Activated T-helper 17 cell treated with anti-CD3 and anti-CD28 coated beads, Interleukin-2, amount 50 U/mL, for 72 hours (primary cell): ENCODE results near the gene MDP1. TPM values are rescaled to one million over a fixed set of nuclear protein-coding genes. Genes with fewer than 3 reads are reported as not detected.
"Not testable (repeated sequence)": the region's sequence is repeated elsewhere in the genome, so short reads cannot be mapped to it uniquely, and the experiment has no call there.

Source experiments
- ATAC-seq: fragments of 150-1000 bp; cut with Tn5 transposase; replicated peaks from 2 replicates; pipeline ENCODE4 v1.10.0; 2021; ENCODE audit warnings: mild to moderate bottlenecking, moderate library complexity
- H3K27ac Mint-ChIP-seq: one replicate; pipeline ENCODE4 v1.8.0; 2022; ENCODE audit warnings: mixed read lengths
- H3K27me3 Mint-ChIP-seq: one replicate; pipeline ENCODE4 v1.8.0; 2022; ENCODE audit warnings: mixed read lengths
- H3K36me3 Mint-ChIP-seq: one replicate; pipeline ENCODE4 v1.8.0; 2022; ENCODE audit warnings: low read depth, mild to moderate bottlenecking, mixed read lengths
- H3K4me1 Mint-ChIP-seq: one replicate; pipeline ENCODE4 v1.8.0; 2022; ENCODE audit warnings: mixed read lengths
- H3K4me3 Mint-ChIP-seq: one replicate; pipeline ENCODE4 v1.8.0; 2022; ENCODE audit warnings: mild to moderate bottlenecking, mixed read lengths
- H3K9me3 Mint-ChIP-seq: one replicate; pipeline ENCODE4 v1.8.0; 2022; ENCODE audit warnings: mixed read lengths
- total RNA-seq, 2 donors: library from RNA; stranded (reverse); gene quantifications; one replicate each; pipeline ENCODE4 v1.2.3, GENCODE V29; 2022

The MDP1 gene
- total RNA-seq, 2 donors from 2014 or later, result 4.0 to 7.1 TPM

DNA sequence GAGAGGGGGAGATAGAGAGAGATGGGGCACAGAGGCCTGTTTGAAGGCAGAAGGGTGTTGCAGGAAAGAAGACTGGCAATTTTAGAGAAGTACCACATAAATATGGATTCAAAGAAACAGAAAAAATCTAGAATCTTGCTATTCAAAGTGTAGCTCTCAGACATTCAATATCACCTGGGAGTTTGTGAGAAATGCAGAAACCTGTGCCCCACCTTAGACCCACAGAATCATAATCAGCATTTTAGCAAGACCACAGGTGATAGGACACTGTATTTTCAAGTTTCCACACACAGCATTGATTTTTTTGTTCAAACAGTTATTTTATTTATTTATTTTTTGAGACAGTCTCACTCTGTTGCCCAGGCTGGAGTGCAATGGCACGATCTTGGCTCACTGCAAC lies 13.0 kb upstream of the MDP1 start:
- Mint-ChIP-seq H3K4me3 (no peak overlapping the region), H3K36me3 (peaks cover 62% of the 10 kb centered on the region), H3K27ac (no peak overlapping the region), H3K9me3 (no peaks in the 10 kb centered on the region), H3K4me1 (peaks cover 19% of the 10 kb centered on the region), H3K27me3 (no peaks in the 10 kb centered on the region)
- no peak for ATAC-seq

DNA sequence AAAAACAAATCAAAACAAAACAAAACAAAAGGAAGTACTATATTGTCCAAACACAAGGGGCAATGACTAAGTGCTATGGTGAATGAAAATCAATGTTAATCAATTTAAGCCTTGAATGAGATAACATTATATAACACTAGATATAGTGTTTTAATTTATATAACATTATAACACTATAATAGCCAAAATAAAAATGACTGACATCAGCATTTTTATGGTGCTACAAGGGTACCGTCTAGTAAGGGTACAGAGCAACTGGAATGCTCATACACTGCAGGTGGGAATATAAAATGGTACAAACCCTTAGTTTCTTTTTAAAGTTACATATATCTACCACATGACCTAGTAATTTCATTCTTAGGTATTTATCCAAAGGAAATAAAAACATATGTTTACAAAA lies 10.6 kb upstream of the MDP1 start:
- Mint-ChIP-seq H3K27me3 (no peaks in the 10 kb centered on the region), H3K9me3 (no peaks in the 10 kb centered on the region), H3K4me1 (peaks cover 14% of the 10 kb centered on the region), H3K4me3 (peak overlapping the region; percentile 3), H3K36me3 (peaks cover 48% of the 10 kb centered on the region), H3K27ac (peak overlapping the region; percentile 6)
- no peak for ATAC-seq

DNA sequence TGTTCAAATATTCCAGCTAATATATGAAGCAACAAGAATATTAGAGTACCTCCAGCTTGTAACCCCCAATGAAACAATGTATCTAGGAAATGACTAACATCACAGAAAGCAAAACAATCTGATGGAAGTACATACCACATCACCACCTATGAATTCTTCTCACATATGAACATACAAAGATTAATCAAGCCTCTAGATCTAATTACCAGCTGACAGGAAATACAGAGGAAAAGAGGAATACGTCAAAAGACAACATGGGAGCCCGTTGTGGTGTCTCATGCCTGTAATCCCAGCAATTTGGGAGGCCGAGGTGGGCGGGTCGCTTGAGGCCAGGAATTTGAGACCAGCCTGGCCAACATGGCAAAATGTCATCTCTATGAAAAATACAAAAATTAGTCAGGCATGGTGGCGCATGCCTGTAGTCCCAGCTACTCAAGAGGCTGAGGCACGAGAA lies 8.8 kb upstream of the MDP1 start:
- peaks cover 48% of the 10 kb centered on the region for H3K36me3 Mint-ChIP-seq
- no peaks in the 10 kb centered on the region for H3K27me3 Mint-ChIP-seq
- peaks cover 16% of the 10 kb centered on the region for H3K4me1 Mint-ChIP-seq
- no peaks in the 10 kb centered on the region for H3K9me3 Mint-ChIP-seq
- H3K27ac Mint-ChIP-seq, result peak overlapping the region; percentile 66
- no peak for ATAC-seq
- H3K4me3 Mint-ChIP-seq, result no peak overlapping the region

DNA sequence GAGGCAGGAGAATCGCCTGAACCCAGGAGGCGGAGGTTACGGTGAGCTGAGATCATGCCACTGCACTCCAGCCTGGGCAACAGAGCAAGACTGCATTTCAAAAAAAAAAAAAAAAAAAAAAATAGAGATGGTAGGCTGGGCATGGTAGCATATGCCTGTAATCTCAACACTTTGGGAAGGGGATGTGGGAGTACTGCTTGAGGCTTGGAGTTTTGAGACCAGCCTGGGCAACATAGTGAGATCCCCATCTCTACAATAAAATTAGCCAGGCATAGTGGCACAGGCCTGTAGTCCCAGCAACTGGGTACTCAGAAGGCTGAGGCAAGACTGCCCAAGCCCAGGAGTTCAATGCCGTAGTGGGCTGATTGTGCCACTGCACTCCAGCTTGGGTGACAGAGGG lies 7.1 kb upstream of the MDP1 start:
- H3K4me3 Mint-ChIP-seq, H3K9me3 Mint-ChIP-seq: not testable (repeated sequence)

DNA sequence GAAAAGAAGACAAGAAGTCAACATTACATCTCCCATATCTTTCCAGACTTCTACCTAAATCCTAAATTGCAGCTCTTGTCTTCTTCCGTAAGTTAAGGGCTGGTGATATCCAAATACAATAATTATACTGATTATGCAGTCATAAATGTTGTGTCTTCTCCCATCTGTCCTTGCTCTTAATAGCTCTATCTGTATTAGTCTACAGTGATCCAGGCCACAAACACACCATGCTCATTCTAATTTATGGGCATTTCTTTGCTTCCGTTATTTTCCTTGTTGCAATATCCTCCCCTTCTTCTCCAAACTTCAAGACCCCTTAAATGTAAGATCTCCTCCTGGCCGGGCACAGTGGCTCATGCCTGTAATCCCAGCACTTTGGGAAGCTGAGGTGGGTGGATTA lies 3.7 kb upstream of the MDP1 start:
- no peak for ATAC-seq
- peak overlapping the region; percentile 35 for H3K27ac Mint-ChIP-seq
- H3K27me3 Mint-ChIP-seq, result no peaks in the 10 kb centered on the region
- H3K9me3 Mint-ChIP-seq, result no peaks in the 10 kb centered on the region
- peaks cover 19% of the 10 kb centered on the region for H3K4me1 Mint-ChIP-seq
- H3K4me3 Mint-ChIP-seq, result no peak overlapping the region
- H3K36me3 Mint-ChIP-seq, result peaks cover 43% of the 10 kb centered on the region

More for the DNA sequence above, 7.1 kb upstream of the MDP1 start:
- Mint-ChIP-seq H3K4me1 (peaks cover 20% of the 10 kb centered on the region), H3K36me3 (peaks cover 45% of the 10 kb centered on the region)
- not testable (repeated sequence) for H3K27ac Mint-ChIP-seq, ATAC-seq, H3K27me3 Mint-ChIP-seq

- no peaks in the 10 kb centered on the region for H3K27me3 Mint-ChIP-seq
- peaks cover 21% of the 10 kb centered on the region for H3K4me1 Mint-ChIP-seq
- H3K9me3 Mint-ChIP-seq, result no peaks in the 10 kb centered on the region
- no peak for ATAC-seq
- H3K36me3 Mint-ChIP-seq, result peaks cover 40% of the 10 kb centered on the region
- peak overlapping the region; percentile 35 for H3K27ac Mint-ChIP-seq
- no peak overlapping the region for H3K4me3 Mint-ChIP-seq
Observed at GRCh38 chr14:24219080-24219479, 3.2 kb upstream of the MDP1 start.

DNA sequence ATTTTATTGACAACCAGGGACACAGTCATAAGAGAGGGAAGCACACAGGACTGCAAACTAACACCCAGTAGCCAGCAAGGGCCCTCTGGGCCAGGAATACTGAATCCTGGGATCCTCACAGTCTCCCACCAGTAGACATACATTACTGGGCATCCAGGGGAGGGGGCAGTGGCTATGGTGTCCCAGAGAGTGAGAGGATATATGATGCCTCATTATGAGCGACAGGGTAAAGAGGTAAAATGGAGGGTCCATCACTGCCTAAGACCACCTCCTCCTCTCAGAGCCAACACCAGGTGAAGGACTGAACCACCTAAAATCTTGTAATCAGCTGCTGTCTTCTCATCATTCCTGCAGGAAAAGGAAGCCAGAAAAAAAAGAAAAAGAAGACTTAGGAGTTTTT lies 1.0 kb upstream of the MDP1 start:
- H3K9me3 Mint-ChIP-seq, ATAC-seq, H3K4me3 Mint-ChIP-seq, H3K27me3 Mint-ChIP-seq: not testable (repeated sequence)
- Mint-ChIP-seq H3K27ac (peak overlapping the region; percentile 88), H3K4me1 (peaks cover 23% of the 10 kb centered on the region), H3K36me3 (peaks cover 58% of the 10 kb centered on the region)

DNA sequence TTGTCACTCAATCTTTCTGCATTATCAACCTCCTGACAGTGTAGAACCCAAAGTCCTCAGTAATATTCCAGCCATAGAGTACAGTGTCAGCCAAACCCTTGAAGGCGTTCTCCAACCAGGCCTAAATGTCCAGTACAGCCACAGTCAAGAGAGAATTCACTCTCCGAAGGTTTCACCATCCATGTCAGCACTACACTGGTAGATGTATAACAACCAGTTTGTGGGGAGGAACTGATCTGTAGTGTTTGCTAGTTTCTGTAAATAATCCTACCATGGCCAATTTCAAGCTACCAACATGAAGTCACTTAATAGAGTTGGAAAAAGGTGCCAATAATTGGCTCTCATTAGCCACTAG lies 456 bp upstream of the MDP1 start:
- H3K9me3 Mint-ChIP-seq, result no peaks in the 10 kb centered on the region
- peaks cover 29% of the 10 kb centered on the region for H3K4me1 Mint-ChIP-seq
- H3K36me3 Mint-ChIP-seq, result peaks cover 63% of the 10 kb centered on the region
- H3K27ac Mint-ChIP-seq, result peak overlapping the region; percentile 88
- peak overlapping the region; percentile 81 for H3K4me3 Mint-ChIP-seq
- ATAC-seq, result no peak
- H3K27me3 Mint-ChIP-seq, result no peaks in the 10 kb centered on the region

GRCh38 chr14:24213866-24214662 lies 1.8 kb downstream of the MDP1 start:
- Mint-ChIP-seq H3K9me3 (no peaks in the 10 kb centered on the region), H3K36me3 (peaks cover 79% of the 10 kb centered on the region), H3K27ac (peak overlapping the region; percentile 88), H3K27me3 (no peaks in the 10 kb centered on the region), H3K4me3 (peak overlapping the region; percentile 81), H3K4me1 (peaks cover 29% of the 10 kb centered on the region)
- ATAC-seq, result no peak

GRCh38 chr14:24212924-24213865 lies 2.7 kb downstream of the MDP1 start, which contains the start of gene CHMP4A:
TSS of gene CHMP4A (minus strand) at chr14:24213488. CDS start at chr14:24213439, 49 bp downstream.
- H3K27me3 Mint-ChIP-seq, result no peaks in the 10 kb centered on the region
- peak; percentile 86 for ATAC-seq
- peaks cover 82% of the 10 kb centered on the region for H3K36me3 Mint-ChIP-seq
- no peaks in the 10 kb centered on the region for H3K9me3 Mint-ChIP-seq
- peaks cover 29% of the 10 kb centered on the region for H3K4me1 Mint-ChIP-seq
- H3K27ac Mint-ChIP-seq, result peak within 1 kb of the TSS; percentile 88
- H3K4me3 Mint-ChIP-seq, result peak within 1 kb of the TSS; percentile 81

GRCh38 chr14:24211311-24211710 lies 4.6 kb downstream of the MDP1 start:
- Mint-ChIP-seq H3K4me1 (peaks cover 42% of the 10 kb centered on the region), H3K36me3 (peaks cover 82% of the 10 kb centered on the region)

DNA sequence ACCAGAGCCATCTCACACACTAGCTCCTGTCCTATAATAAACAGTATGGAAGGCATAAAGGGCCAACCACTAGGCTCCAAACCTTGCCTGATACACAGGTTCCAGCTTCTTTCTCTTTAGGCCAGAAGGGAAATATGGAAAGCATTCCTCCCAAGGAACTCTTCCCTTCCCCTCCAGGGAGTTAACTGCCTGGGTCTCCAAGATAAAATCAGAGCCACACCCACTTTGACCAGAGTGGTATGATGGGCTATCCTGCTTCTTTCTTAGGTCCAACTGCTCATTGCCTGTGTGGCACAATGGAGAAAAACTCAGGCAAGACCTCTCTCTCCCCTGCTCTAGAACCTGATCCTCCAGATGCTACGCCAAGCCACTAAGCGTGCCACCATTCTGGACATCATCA lies 8.2 kb downstream of the MDP1 start:
- peaks cover 95% of the 10 kb centered on the region for H3K36me3 Mint-ChIP-seq

More at GRCh38 chr14:24211311-24211710, 4.6 kb downstream of the MDP1 start:
- H3K27ac Mint-ChIP-seq, result peak overlapping the region; percentile 36
- ATAC-seq, result no peak
- H3K9me3 Mint-ChIP-seq, result no peaks in the 10 kb centered on the region
- peak overlapping the region; percentile 81 for H3K4me3 Mint-ChIP-seq
- H3K27me3 Mint-ChIP-seq, result no peaks in the 10 kb centered on the region

DNA sequence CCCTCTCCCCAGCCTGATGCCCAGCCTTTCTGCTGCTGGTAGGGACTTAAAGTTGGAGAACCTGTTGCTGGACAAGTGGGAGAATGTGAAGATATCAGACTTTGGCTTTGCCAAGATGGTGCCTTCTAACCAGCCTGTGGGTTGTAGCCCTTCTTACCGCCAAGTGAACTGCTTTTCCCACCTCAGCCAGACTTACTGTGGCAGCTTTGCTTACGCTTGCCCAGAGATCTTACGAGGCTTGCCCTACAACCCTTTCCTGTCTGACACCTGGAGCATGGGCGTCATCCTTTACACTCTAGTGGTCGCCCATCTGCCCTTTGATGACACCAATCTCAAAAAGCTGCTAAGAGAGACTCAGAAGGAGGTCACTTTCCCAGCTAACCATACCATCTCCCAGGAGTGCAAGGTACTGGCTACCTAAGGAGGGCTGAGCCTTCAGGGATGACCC lies 8.7 kb downstream of the MDP1 start:
- Mint-ChIP-seq H3K9me3 (peaks cover 5% of the 10 kb centered on the region), H3K4me3 (no peak overlapping the region), H3K4me1 (peaks cover 39% of the 10 kb centered on the region), H3K27ac (peak overlapping the region; percentile 80), H3K27me3 (no peaks in the 10 kb centered on the region), H3K36me3 (peaks cover 95% of the 10 kb centered on the region)
- ATAC-seq, result no peak

More for the DNA sequence above, 8.2 kb downstream of the MDP1 start:
- Mint-ChIP-seq H3K27me3 (no peaks in the 10 kb centered on the region), H3K4me3 (no peak overlapping the region), H3K9me3 (peaks cover 5% of the 10 kb centered on the region), H3K4me1 (peaks cover 39% of the 10 kb centered on the region), H3K27ac (peak overlapping the region; percentile 80)
- ATAC-seq, result no peak

DNA sequence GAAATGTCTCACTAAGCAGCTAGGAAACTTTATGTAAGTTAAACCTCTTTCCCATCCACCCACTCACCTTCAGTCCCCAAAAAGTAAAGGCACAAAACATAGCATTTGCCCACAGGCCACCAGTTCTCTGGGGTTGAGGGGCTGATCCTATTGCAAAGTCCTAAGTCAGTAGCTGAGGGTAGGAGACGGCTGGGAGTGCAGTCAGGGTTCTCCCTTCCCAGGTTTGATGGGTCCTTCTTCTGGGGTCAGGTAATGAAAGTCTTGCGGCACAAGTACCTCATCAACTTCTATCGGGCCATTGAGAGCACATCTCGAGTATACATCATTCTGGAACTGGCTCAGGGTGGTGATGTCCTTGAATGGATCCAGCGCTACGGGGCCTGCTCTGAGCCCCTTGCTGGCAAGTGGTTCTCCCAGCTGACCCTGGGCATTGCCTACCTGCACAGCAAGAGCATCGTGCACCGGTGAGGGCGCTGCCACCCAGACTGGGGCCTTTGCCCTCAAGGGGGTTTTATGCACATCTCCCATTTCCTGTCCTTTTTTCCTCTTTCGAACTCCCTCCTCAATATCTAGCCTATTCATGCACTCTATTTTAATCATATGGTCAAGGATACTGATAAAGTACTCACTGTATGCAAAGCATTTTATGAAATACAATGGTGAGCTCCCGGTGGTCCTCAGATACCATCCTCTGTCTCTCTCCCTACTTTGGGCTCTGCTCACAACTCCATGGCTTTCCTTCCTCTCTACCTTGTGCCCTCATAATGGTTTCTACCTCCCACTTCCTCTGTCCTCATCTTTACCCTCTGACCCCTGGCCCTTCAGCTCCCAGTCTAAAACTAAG lies 9.4 kb downstream of the MDP1 start:
- no peak for ATAC-seq
- Mint-ChIP-seq H3K9me3 (peaks cover 5% of the 10 kb centered on the region), H3K36me3 (peaks cover 95% of the 10 kb centered on the region), H3K4me1 (peaks cover 36% of the 10 kb centered on the region), H3K27ac (peak overlapping the region; percentile 80), H3K27me3 (no peaks in the 10 kb centered on the region), H3K4me3 (no peak overlapping the region)
